Suprapubic skin (tissue), 3 donors: ENCODE data around the gene STARD8.

Experiments used
- POLR2A ChIP-seq, 2 donors: fragments of 450-650 bp; IDR thresholded peaks; one replicate each; pipeline ENCODE4 v1.6.1; 2017; ENCODE audit warnings: antibody characterized with exemption in 2 of 2, mild to moderate bottlenecking in 2 of 2, moderate library complexity in 2 of 2
- TF ChIP-seq, protein P1 (sequence below), 2 donors: fragments of 200-600 bp in 1 of 2; fragments of 450-650 bp in 1 of 2; sonication (generic) in 1 of 2; IDR thresholded peaks; one replicate each; pipeline ENCODE4 v1.5.1; 2016 to 2019; ENCODE audit warnings: antibody characterized with exemption in 2 of 2, mild to moderate bottlenecking in 1 of 2, moderate library complexity in 1 of 2

DNA sequence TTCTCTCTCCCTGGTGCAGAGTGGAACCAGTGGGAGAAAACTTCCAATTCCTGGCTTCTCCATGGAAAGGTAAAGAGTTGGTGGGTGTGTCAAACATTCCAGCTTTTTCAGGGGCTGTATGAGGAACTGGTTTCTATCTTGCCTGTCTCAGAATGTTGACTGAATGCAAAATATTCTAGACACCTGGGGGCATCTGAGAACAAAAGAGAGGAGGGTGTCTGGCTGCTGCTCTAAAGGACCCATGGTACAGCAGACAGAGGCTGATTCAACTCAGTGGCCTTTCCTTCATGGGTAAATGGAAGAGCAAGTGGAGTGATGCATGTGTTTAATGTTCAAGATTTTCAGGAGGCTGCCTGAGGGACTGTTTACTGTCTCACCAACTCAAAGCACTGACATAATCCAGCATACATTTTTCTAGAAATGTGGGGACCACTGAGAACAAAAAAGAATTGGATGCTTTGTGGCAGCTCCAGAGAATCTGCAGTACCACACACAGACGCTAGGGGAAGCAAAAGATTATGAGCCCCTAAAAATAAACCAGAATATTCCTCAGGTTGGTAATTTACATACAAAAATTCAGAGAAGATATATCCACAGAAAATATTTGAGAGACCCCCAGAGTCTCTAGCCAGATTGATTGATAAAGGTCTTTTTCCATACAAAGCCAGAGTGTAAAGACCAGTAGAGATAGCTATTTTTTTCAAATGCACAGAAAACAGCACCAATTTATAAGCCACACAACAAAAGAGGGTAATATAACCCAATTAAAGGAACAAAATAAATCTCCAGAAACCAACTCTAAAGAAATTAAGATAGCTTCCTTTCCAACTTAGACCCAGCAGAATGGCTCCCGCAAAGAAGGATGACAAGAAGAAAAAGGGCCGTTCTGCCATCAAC, 48.0 kb upstream of the STARD8 start:
- no peak for TF ChIP-seq POLR2A (IDR thresholded peaks at IDR 0.05)
- TF ChIP-seq, protein P1, sequence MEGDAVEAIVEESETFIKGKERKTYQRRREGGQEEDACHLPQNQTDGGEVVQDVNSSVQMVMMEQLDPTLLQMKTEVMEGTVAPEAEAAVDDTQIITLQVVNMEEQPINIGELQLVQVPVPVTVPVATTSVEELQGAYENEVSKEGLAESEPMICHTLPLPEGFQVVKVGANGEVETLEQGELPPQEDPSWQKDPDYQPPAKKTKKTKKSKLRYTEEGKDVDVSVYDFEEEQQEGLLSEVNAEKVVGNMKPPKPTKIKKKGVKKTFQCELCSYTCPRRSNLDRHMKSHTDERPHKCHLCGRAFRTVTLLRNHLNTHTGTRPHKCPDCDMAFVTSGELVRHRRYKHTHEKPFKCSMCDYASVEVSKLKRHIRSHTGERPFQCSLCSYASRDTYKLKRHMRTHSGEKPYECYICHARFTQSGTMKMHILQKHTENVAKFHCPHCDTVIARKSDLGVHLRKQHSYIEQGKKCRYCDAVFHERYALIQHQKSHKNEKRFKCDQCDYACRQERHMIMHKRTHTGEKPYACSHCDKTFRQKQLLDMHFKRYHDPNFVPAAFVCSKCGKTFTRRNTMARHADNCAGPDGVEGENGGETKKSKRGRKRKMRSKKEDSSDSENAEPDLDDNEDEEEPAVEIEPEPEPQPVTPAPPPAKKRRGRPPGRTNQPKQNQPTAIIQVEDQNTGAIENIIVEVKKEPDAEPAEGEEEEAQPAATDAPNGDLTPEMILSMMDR (IDR thresholded peaks at IDR 0.05), result peak in 1 of 2 donors; percentile 29
